HPDE6-E6E7 (cell line): ENCODE results near the gene DDTL.
"Not testable (repeated sequence)": the region's sequence is repeated elsewhere in the genome, so short reads cannot be mapped to it uniquely, and the experiment has no call there.

Experiments used
- DNase-seq: peaks from one replicate; pipeline ENCODE4 v3.0.0; 2011; ENCODE audit warnings: missing footprints; ENCODE audit errors: extremely low spot score

The DDTL gene

DNA sequence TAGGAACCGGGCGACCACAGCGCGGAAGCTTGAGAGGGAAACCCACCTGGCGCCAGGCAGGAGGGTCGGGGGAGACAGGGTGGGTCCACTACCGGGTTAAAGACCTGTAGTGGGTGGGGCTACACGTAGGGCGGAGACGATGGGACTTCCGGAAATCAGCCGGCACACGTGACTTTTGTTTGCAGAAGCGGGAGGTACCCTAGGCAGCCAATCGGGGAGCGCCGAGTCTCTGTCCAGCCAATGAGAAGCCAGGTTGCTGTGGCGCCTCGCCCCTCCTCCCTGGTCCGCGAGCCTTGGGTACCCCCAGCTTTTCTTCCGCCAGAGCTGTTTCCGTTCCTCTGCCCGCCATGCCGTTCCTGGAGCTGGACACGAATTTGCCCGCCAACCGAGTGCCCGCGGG lies at the start of gene DDTL:
TSS of gene DDTL (plus strand) at position 321 of the 400 bp plus-strand sequence. CDS start at position 348, 27 bp downstream.
- not testable (repeated sequence) for DNase-seq

DNA sequence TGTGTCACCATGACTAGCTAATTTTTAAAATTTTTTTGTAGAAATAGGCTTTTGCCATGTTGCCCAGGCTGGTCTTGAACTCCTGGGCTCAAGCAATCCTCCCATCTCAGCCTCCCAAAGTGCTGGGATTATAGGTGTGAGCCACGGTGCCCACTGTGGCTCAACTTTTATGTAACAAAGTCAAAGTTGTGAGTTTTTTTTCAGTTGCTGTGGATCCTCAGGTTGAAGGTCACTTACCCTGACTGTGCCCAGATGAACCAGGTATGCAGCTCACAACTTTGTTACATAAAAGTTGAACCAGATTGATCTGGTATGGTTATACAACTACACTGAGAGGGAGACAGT lies 46.4 kb upstream of the DDTL start:
- DNase-seq, result not testable (repeated sequence)

DNA sequence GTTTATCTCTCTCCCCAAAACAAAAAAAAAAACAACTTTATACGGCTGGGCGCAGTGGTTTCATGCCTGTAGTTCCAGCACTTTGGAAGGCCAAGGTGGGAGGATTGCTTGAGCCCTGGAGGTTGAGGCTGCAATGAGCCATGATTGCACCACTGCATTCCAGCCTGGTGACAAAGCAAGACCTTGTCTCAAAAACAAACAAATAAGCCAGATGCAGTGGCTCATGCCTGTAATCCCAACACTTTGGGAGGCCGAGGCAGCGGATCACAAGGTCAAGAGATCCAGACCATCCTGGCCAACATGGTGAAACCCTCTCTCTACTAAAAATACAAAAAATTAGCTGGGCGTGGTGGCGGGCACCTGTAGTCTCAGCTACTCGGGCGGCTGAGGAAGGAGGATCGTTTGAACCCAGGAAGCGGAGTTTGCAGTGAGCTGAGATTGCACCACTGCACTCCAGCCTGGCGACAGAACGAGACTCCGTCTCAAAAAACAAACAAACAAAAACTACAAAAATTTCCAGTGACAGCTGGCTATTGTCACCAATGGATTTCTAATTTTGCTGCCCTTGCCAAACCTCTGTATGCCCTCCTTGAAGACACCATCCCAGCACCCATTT lies 45.0 kb upstream of the DDTL start:
- DNase-seq, result not testable (repeated sequence)

DNA sequence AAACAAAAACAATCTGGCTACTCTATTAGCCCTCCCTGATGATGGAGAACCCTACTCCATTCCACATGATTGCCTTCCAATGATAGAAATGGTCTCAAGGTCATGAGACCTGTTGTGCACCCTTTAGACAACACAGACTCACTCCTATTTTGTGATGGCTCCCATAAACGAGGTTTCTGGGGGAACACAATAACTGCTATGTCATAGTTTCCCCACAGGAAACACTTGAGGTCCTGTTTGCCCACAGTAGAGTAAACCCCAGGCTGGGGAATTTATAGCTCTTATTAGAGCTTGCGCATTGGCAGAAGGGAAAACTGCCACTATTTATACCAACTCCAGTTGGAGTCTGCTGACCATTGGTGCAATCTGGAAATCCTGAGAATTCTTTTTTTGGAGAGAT lies 43.8 kb upstream of the DDTL start:
- DNase-seq, result no peak

DNA sequence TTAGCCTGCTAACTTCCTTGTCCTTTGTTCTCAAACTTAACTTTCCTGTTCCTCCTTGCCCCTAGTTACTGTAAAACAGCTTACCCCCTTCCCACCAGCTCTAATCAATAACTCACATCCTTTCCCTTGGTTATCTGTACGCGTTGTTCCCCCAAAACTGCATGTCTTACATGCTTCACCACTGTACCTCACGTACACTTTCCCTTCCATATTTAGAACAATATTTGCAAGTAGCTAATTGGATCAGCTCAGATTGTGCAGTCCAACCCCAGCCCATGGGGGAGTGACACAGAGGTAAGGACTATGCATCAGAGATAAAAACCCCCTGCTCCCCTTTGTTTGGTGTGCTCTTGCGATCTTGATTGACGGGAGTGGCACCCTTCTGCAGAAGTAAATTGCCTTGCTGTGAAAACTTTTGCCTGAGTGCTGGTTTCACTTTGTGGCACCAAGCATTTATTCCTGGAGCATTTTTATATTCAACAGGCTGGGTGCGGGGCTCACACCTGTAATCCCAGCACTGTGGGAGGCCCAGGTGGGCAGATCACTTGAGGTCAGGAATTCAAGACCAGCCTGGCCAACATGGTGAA lies 41.6 kb upstream of the DDTL start:
- no peak for DNase-seq

DNA sequence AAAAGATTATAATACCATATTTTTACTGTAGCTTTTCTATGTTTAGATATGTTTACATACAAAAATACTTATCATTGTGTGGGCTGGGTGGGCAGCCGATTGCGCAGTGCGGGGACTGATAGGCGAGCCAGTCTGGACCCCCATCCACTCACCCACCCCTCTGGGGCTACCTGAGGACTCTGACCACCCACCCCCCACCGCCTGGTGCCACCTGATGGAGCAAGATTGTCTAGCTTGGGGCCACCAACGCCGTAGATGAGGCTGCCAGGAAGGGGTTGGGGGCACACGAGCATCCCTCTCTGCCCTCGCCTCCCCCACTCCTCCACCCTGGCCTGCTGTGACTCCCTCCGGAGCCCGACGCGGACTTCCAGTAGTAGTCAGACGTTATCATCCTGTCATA lies 40.1 kb upstream of the DDTL start:
- DNase-seq, result no peak

DNA sequence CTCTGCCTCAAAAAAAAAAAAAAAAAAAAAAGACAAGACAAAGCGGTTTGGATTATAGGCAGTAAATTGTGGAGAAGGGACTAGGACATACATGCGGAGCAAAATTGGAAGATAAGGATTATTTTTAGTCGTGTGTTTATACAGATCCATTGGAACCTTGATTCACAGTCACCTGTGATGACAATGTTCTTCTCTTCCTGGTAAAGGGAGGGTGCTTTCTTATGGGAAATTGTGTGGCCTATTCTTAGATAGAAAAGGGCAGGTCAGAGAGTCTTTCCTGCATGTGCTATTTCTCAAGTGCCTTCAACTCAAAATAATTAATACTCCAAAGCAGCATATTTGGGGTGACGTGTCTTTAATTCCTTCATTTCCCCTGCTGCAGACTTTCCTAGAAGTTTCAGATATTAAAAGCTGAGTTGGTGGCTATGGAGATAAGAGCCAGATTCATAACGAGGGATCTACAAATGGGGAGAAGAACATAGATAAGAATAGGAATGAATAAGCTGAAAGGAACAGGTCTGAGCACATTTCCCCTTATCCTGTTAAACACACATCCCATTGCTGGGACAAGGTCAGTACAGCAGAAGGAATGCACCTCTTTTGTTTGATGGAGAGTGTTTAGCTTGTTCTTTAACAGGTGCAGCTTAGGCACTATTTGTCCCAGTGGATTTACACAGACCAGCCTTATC lies 28.2 kb upstream of the DDTL start:
- DNase-seq, result no peak

DNA sequence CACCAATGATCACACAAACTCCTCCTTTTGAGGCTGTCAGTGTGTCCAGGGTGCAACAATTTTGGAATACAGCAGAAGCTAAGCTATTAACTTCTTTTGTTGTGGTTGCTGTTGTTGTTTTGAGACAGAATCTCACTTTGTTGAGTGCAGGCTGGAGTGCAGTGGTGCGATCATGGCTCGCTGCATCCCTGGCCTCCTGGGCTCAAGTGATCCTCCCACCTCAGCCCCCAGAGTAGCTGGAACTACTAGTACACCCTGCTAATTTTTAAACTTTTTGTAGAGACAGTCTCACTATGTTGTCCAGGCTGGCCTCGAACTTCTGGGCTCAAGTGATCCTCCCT lies 27.7 kb upstream of the DDTL start:
- no peak for DNase-seq

DNA sequence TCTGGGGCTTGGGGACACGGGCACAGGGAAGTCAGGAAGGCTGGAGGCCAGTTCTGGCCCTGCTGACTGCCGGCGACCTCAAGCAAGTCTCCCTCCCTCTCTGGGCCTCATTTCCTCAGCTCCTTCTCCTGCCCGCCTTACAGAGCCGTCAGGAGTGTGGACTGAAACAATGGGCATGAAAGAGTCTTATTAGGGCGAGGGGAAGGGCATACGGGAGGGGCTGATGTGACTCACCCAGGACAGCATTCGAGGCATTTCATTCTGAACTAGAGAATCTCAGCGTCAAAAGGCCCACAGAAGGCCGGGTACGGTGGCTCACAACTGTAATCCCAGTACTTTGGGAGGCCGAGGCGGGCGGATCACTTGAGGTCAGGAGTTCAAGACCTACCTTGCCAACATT lies 26.5 kb upstream of the DDTL start:
- DNase-seq, result not testable (repeated sequence)

DNA sequence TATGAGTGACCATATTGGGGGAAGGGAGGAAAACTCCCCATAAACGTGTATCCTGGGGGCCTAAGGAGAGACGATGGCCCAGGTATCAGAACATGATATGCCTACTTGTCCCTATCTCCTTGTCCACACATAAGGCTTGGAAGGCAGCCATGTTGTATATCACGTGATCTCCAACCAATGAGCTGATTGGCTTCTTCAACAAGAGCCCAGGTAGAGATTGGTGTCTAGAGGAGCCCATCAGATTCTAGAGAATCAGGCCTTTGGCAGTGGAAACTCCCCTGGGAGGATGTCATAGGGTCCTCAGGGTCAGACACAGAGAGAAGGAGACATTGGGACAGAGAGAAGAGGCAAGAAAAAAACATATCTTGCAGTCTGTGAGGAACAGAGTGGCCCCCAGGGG lies 19.3 kb upstream of the DDTL start:
- DNase-seq, result not testable (repeated sequence)

DNA sequence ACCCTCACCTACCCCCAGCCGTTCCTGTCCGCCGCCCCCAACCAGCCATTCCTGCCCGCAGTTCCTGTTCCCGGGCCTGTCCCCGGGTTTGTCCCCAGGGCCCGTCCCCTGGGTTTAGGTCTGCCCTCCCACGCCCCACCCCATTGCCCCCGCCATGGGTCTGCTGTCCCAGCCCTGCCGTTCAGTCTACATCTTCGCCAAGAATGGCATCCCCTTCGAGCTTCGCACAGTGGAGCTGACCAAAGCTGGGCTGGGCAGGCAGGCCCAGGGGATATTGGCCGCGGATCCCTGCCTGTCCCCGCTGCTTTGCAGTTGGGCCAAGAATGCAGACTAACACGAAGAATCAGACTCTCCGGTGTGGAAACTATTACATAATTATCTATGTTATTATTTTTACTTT lies 16.9 kb upstream of the DDTL start:
- not testable (repeated sequence) for DNase-seq

DNA sequence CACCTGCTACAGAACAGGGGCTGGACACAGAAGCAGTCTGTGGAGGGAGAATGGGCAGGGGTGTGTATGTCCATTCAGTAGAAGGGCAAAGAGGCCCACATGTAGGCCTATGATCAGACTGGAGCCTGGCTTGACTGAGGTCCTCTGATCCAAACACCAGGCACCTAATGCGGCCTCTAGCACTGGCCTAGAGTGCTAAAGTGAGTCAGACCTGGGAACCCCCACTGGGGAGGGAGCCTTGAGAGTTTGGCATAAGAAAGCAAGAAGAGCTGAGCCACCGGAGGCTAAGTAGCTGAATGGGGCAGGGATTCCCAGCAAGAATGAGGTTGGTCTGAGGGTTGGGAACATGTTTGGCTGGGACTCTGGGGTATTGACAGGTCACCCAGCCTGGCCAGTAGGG lies 15.3 kb upstream of the DDTL start:
- DNase-seq, result not testable (repeated sequence)

DNA sequence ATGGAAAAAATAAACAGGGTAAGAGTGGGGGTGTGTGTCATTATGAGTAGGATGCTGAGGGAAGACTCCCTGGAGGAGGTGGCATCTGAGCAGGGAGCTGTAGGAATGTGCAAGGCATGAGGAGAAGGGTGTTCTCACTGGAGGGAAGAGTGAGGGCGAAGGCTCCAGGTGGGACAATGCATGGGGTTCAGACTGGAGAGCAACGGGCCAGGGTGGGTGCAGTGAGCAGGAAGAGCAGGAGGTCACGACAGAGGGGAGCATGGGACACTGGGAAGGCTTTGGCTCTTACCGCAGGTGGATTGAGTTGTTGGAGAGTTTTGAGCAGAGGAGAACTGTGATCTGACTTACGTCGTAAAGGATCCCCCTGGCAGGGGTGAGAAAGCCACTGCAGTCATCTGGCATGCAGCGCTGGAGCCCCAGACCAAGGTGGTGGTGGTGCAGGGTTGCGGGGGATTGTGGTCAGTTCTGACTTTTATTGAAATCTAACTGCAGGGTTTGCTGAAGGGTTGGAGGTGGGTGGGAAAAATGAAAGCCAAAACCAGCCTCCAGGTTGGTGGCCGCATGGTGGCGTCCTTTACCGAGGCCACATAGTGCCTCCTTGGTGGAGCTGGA lies 13.8 kb upstream of the DDTL start:
- not testable (repeated sequence) for DNase-seq

DNA sequence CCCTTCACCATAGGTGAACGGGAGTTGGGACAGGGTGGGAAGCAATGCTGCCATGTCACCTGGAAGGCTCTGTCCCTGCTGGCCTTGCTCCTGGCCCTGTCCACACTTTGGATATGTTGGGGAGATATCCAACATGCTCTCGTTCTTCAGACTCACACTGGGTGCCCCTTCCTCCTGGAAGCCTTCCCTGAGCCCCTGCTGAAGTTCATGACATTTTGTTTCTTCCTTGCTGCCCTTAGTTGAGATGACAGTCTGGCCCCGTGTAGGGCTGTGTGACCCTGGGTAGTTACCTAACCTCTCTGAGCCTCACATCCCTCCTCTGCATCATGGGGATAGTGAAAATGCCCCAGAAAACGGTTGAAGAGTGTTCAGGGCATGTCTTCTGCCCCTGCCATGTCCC lies 13.2 kb upstream of the DDTL start:
- DNase-seq, result not testable (repeated sequence)

DNA sequence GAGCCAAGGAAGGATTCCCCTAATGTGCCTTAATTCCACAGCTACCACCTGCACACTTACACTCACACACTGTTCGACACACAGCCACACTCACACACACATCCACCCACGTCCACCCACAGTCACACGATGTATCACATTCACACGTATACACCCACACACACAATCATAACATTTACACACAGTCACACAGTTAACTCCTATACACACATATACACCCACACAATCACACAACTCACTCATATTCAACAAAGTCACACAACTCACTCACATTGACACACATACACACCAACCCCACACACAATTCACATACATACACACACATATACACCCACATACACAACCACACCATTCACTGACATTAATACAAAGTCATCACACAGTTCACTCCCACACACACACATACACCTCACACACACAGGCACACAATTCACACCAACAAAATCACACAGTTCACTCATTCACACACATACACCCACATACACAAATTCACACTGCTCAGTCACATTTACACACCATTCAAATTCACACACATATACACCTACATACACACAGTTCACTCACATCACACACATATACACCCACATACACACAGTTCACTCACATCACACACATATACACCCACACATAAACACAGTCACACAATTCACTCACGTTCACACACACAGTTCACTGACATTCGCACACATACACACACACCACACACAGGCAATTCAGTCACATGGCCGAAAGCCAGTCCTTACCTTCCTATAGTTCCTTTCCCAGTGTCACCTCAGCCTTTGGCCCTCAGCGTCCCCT lies 12.3 kb upstream of the DDTL start:
- not testable (repeated sequence) for DNase-seq

DNA sequence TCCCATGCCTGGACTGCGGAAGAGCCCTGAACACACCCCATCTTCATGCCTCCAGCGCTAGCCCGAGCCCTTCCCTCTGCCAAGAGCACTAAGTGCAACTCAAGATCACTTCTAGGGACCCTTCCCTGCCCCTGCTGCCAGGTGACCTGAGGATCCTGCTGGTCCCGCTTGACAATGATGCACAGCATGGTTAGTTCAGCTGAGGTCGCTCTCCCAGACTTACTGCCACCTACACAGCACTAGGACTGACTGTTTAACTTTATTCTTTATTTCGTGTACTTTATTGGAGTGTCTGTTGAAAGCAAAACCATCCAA lies 11.7 kb upstream of the DDTL start:
- DNase-seq, result not testable (repeated sequence)

DNA sequence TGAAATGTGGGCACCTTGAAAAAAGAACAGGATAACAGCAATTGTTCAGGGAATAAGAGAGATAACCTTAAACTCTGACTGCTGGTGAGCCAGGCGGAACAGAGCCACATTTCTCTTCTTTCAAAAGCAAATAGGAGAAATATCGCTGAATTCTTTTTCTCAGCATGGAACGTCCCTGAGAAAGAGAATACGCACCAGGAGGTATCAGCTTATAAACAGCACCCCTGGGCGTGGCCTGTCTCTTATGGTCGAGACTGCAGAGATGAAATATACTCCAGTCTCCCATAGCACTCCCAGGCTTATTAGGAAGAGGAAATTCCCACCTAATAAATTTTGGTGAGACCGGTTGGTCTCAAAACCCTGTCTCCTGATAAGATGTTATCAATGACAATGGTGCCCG lies 10.8 kb upstream of the DDTL start:
- not testable (repeated sequence) for DNase-seq

DNA sequence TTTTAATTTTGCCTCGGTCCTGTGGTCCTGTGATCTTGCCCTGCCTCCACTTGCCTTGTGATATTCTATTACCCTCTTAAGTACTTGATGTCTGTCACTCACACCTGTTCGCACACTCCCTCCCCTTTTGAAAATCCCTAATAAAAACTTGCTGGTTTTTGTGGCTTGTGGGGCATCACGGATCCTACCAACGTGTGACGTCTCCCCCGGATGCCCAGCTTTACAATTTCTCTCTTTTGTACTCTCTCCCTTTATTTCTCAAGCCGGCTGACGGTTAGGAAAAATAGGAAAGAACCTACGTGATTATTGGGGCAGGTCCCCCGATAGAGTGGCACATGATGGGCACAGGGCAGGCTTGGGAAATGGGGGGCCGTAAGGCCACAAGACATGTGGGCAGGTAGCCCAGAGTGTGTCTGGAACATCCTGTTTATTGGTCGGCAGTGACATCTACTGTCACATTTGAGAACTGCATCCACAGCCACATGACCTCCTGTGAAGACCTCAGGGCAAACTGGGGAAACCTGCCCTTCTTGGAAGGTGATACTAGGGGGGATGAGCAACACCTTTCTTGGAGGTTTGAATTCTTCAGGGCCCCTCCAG lies 10.3 kb upstream of the DDTL start:
- DNase-seq, result not testable (repeated sequence)

DNA sequence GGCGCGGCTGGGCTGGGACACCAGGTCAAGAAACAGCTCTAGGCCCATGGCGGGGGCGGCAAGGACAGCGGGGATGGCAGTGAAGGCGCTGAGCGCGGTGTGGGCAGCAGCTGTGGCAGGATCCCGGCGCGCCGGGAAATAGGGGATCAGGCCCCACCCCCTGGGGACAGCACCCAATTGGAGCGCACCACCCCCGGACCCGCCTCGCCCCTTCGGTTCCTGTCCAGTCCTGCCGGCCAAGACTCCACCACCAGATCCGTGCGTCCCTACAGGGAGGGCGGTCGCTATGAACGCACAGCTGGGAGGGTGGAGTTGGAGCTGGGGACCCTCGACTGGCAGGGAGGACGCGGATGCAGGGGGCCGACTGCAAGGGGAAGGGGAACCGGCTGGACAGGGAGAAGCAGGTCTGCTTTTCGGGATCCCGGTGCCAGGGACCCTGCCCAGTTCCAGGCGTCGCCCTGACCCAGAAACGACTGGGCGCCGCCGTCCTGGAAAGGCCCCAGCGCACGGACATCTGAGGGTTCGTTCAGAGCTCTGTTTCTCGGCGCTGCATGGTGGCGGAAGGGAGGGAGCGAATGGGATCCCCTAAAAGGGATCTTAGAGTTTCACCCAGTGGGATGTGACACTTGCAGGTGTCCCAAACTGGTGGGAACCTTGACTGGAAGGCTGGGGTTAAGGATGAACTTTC lies 5.5 kb upstream of the DDTL start, which contains the start of gene GSTT2B:
TSS of gene GSTT2B (minus strand) at position 112 of the 688 bp plus-strand sequence. CDS start at position 48, 64 bp downstream.
- not testable (repeated sequence) for DNase-seq

DNA sequence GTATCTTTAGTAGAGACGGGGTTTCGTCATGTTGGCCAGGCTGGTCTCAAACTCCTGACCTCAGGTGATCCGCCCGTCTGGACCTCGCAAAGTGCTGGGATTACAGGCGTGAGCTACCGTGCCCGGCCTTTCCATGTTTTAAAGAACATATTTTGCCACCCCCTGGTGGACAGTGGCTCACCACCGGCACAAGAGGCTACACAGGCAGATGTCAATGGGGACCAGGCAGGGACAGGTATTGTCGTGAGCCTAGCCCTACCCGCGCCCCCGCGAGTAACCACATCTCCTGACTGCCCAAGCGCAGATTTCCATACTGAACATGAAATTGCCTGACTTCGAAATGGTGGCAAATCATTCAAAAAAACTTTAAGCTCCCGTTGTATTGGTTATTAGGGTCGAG lies 594 bp upstream of the DDTL start:
- DNase-seq, result not testable (repeated sequence)

DNA sequence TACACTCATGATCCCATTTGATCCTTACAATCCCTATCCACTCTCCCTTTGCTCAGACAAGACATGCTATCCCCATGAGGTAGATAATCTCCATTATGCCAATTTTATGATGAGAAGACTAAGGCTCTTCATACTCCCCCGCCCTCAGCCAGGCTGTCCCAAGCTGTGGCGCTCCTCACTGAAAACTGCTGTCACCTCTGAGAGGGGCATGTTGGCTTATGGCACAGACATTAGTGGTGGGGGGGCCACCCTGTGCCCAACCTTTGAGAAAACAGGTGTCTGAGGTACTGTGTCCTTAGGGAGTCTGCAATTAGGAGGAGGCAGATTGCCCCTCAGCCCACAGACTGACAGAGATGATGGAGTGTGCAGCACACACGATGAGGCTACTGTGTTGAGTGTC lies 2.4 kb downstream of the DDTL start:
- no peak for DNase-seq
